NCI-H2227 (cell line): ENCODE results near the gene STMN3.

Experiments
- DNase-seq: peaks from one replicate; lab custom pipeline; 2025; ENCODE audit not compliant: unreplicated experiment; lab: John Stamatoyannopoulos, UW

STMN3 gene

DNA sequence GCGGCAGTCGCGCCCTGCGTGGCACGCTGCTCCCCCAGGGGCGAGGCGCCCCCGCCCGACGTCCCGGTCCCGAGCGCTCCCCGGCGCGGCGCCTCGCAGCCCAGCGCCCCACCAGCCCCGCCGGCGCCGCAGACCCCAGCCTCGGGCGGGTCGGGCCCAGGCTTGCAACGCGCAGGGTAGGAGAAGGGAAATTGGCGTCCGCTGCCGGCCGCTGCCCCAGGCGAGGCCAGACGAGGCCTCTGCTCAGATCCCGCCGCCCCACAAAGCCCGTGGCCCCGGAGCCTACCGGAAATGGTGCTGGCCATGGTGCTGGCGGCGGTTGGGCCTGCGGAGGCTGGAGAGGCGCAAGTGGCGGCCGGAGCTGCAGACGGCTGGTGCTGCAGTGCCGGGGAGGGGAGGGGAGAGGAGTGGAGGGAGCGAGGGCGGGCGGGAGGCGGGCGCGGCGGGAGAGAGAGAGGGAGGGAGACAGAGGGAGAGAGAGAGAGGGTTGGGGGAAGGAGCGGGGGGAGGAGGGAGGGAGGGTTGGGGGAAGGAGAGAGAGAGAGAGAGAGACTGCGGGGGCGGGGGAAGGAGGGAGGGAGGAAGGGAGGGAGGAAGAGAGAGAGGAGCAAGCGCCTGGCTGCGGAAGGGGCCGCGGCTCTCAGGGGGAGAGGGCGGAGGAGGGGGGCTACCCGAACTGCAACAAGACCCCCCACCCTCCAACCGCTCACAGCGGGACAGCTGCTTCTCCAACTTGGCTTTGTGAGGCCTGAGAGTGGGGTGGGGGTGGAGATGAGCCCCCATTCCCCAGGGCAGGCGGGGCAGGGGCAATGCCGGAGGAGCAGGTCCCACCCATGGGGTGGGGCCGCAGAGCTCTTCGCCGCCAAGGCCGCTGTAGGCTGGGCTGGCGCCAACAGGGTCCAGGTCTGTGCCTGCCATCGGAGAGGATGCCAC lies at the start of gene STMN3:
Gene STMN3, minus strand, starts transcription at position 384 of the 933 bp plus-strand sequence. Its CDS starts 79 bp downstream, at position 305.
- peak; percentile 95 for DNase-seq

DNA sequence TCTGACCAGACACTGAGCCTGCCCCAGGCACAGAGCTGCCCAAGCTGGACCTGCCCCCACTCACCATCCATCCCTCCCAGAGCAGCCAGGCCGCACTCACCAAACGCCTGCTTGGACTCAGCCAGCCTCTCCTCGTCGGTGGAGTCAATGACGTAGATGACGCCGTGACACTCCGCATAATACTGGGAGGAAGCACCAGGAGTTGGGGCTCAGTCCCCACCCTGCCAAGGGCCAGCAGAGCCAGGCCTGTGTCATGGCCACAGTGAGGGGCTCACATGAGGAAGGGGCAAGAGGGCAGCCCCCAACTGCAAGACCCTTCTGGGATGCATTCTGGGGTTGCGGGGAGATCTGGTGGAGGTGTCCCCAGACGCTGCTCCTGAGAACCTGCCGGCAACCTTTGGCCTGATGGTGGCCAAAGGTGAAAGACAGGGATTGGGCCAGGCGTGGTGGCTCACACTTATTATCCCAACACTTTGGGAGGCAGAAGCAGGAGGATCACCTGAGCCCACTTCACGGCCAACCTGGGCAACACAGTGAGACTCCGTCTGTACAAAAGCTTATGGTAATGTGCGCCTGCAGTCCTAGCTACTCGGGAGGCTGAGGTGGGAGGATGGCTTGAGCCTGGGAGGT lies 48.9 kb upstream of the STMN3 start:
- DNase-seq = no peak

DNA sequence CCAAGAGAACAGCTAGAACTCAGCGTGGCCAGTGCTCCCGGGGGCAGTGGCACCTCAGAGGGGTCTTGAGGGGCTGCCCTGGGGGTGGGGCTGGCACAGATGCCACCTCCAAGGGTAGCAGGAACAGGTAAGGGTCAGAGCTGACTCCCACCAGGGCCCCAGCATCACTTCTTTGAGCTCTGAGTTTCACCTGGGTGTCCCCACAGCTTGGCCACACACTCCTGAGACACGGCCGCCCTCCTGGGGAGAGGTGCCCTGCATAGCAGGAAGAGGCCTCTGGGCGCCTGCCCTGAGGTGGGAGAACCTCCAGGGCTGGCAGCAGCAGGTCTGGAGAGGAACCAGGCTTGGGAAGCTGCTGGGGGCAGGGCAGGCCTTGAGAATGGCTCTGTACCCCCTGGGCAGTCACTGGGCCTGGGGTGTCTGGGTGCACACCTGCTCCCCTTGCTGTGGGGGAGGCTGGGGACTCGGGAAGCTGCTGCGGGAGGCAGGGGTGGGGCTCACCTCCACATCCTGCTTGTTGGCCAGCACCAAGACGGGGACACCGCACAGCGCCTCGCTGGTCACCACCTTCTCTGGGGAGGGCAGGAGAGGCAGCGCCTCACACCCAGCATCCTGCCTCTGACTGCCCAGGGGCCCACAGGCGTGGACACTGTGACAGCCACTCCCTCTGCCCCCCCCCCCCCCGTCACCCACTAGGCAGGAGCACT lies 48.3 kb upstream of the STMN3 start:
- no peak for DNase-seq

DNA sequence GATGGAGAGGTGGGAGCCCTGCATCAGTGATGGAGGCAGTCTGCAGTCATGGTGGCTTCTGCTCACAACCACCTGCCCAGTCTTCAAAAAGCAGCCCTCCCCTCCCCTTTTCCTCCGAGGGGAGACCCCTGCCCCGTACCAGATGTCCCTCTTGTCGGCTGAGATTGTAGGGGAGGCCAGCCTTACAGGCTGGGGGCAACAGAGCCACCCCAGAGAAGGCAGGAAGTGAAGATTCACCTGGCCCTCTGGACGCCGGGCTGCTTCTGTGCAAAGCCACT lies 47.8 kb upstream of the STMN3 start:
- DNase-seq = no peak

DNA sequence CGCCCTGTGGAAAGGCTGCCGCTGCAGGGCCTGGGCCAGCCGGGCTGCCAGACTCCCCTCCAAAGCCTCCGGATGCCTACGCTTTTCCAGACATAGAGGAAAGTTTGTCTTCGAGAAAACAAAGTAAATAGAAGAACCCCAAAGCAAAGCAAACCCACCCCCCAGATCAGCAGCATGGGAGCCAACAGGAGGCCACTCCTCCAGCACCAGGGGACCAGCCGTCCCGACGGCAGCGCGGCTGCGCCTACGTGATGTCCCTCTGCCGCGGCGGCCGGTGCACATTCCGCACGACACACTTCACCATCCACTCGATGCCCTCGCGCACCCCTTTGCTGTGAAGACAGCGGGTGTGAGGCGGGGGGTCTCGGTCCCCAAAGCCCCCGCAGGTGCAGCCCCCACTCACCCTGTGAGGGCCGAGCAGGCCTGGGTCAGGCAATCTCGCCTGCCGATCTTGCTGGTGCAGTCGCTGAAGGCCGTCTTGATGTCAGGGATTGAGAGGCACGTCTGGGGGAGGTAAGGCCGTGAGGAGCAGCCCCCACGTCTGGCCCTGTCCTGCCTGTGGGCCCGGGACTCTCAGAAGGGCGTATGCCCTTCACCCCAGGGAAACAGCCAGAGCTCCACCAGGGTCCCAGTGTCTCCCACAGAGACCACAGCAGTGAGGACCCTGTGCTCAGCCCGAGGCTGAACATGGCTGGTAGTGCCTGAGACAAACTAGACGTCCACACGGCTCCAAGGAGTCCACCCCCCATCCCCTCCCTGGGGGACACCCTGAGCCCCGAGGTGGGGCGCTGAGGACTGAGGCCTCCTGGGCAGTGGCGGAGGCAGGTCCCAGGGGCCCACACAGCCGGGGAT lies 47.2 kb upstream of the STMN3 start:
- no peak for DNase-seq

DNA sequence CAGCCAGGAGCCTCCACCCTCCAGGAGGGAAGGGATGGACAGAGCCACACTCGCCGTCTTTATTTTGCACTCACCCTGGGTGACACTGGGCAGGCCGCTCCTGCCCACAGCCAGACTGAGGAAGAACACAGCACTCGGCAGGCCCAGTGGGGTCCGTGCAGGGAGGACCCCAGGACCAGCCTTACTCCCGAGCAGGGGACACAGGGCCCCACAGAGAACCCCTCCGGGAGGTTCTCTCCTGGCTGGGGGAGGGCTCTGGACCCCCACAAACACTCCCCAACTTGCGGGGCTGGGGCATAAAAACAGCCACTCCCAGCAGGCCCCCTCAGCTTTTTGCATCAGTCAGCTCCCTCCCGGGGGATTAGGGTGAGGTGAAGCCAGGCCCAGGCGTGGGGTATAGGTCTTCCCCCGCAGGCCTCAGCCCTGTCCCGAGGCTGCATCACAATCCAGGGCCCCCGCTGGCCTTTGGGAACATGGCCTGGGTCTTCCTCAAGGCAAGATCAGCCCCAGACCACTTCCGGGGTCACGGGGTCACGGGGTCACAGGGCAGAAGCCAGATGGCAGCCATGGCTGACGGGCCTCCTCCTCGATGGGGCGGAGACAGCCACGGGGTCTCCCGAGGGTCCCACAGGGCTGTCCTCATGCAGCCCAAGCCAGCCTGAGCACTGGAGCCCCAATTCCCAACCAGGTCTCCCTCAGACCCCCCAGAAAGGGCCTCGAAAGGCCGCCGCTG lies 46.4 kb upstream of the STMN3 start:
- no peak for DNase-seq

DNA sequence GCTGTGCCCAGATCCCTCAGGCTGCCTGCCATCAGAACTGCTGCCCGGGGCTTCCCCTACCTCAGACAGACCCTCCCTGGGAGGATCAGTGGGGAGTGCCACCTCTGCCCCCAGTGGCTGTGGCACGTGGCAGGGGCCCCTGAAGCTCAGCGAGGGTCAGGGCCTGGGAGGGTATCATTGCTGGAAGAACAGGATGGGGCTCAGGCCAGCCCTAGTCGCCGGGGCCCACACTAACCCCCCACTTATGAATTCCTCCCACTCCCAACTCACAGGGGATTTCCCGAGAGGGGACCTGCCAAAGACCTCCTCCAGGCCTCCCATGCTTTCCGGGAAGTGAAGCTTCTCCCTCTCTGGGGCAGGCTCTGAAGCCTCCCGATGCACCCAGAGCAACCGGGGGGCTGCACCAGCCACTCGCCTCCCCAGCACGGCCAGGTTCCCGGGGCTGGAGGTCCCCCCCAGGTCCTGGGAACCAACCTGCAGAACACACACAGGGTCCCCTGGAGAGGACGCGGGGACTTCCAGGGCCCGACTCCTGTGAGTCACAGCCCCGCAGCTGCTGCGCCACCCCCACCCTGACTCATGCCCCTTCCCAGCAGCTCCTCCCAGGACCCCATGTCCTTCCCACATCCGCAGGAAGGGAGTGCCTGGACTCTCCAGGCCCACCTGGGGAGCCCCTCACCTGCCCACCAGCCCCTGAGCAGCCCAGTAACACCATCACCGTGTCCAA lies 45.7 kb upstream of the STMN3 start:
- no peak for DNase-seq

DNA sequence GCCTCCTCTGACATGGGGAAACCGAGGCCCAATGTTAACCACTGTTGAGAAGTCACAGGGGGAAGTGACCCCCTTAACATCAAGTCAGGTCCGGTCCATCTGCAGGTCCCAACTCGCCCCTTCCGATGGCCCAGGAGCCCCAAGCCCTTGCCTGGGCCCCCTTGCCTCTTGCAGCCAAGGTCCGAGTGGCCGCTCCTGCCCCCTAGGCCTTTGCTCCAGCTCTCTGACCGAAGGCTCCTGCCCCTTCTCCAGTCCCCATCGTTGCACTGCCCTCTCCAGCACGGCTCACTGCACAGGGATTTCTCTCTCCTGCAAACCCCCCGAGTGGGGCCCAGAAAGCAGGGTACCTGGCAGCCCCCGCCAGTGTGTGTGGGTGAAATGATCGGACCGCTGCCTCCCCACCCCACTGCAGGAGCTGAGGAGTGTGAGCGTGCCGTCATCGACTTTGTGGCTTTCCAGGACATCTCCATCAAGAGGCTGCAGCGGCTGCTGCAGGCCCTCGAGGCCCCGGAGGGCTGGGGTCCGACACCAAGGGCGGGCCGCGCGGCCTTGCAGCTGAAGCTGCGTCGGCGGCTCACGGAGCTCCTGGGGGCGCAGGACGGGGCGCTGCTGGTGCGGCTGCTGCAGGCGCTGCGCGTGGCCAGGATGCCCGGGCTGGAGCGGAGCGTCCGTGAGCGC lies 44.8 kb upstream of the STMN3 start:
- DNase-seq = no peak

DNA sequence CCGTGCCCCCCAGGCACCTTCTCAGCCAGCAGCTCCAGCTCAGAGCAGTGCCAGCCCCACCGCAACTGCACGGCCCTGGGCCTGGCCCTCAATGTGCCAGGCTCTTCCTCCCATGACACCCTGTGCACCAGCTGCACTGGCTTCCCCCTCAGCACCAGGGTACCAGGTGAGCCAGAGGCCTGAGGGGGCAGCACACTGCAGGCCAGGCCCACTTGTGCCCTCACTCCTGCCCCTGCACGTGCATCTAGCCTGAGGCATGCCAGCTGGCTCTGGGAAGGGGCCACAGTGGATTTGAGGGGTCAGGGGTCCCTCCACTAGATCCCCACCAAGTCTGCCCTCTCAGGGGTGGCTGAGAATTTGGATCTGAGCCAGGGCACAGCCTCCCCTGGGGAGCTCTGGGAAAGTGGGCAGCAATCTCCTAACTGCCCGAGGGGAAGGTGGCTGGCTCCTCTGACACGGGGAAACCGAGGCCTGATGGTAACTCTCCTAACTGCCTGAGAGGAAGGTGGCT lies 44.2 kb upstream of the STMN3 start:
- no peak for DNase-seq

DNA sequence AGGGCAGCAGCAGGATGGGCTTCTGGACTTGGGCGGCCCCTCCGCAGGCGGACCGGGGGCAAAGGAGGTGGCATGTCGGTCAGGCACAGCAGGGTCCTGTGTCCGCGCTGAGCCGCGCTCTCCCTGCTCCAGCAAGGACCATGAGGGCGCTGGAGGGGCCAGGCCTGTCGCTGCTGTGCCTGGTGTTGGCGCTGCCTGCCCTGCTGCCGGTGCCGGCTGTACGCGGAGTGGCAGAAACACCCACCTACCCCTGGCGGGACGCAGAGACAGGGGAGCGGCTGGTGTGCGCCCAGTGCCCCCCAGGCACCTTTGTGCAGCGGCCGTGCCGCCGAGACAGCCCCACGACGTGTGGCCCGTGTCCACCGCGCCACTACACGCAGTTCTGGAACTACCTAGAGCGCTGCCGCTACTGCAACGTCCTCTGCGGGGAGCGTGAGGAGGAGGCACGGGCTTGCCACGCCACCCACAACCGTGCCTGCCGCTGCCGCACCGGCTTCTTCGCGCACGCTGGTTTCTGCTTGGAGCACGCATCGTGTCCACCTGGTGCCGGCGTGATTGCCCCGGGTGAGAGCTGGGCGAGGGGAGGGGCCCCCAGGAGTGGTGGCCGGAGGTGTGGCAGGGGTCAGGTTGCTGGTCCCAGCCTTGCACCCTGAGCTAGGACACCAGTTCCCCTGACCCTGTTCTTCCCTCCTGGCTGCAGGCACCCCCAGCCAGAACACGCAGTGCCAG lies 43.6 kb upstream of the STMN3 start, which contains the start of gene TNFRSF6B:
Gene TNFRSF6B, plus strand, starts transcription at position 25 of the 729 bp plus-strand sequence. Its CDS starts 116 bp downstream, at position 141.
- DNase-seq = no peak

DNA sequence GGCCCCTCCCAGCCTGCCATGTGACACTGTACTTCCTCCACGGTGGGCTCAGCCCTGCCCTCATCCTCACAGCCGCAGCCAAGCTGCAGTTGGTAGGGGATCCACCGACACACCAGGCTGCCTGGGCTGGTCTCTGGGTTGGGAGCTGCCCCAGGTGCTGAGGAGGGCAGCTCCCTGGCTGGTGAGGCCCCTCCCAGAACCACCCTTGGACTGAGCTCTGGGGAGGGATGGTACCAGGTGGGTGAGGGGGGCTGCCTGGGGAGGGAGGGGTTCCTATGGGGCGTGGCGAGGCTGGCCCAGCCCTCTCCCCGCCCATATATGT lies 43.0 kb upstream of the STMN3 start:
- DNase-seq = no peak

DNA sequence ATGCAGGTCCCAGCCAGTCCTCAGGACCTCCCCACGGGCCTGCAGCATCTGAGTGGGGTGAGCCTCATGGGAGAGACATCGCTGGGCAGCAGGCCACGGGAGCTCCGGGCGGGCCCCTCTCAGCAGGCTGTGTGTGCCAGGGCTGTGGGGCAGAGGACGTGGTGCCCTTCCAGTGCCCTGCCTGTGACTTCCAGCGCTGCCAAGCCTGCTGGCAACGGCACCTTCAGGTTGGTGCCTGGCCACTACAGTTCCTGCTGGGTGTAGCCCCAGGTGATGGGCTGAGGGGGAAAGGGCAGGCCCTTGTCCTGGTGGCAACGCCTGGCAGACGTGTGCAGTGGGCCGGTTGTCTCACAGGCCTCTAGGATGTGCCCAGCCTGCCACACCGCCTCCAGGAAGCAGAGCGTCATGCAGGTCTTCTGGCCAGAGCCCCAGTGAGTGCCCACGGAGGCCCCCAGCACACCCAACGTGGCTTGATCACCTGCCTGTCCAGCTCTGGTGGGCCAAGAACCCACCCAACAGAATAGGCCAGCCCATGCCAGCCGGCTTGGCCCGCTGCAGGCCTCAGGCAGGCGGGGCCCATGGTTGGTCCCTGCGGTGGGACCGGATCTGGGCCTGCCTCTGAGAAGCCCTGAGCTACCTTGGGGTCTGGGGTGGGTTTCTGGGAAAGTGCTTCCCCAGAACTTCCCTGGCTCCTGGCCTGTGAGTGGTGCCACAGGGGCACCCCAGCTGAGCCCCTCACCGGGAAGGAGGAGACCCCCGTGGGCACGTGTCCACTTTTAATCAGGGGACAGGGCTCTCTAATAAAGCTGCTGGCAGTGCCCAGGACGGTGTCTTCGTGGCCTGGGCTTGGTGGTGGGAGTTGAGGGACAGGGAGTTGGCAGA lies 42.4 kb upstream of the STMN3 start:
- DNase-seq = no peak

DNA sequence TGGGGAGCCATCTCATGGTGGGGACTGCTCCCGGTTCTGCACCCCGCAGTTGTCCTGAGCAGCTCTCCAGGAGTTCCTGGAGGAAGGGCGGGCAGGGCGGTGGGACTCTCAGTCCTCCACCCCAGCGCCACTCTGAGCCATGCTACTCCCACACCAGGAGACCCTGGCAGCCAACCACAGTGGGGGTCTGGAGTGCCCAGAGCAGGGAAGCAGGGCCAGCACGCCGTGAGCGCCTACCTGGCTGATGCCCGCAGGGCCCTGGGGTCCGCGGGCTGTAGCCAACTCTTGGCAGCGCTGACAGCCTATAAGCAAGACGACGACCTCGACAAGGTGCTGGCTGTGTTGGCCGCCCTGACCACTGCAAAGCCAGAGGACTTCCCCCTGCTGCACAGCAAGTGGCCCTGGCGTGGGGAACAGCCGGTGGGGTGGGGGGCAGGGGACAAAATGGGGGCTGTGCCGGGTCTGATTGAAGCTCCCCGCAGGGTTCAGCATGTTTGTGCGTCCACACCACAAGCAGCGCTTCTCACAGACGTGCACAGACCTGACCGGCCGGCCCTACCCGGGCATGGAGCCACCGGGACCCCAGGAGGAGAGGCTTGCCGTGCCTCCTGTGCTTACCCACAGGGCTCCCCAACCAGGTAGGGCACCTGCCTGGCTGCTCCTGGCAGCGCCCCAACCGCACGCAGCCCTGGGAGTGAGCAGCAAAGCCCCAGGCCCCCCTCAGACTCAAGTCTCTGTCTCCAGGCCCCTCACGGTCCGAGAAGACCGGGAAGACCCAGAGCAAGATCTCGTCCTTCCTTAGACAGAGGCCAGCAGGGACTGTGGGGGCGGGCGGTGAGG lies 41.6 kb upstream of the STMN3 start:
- DNase-seq = no peak

DNA sequence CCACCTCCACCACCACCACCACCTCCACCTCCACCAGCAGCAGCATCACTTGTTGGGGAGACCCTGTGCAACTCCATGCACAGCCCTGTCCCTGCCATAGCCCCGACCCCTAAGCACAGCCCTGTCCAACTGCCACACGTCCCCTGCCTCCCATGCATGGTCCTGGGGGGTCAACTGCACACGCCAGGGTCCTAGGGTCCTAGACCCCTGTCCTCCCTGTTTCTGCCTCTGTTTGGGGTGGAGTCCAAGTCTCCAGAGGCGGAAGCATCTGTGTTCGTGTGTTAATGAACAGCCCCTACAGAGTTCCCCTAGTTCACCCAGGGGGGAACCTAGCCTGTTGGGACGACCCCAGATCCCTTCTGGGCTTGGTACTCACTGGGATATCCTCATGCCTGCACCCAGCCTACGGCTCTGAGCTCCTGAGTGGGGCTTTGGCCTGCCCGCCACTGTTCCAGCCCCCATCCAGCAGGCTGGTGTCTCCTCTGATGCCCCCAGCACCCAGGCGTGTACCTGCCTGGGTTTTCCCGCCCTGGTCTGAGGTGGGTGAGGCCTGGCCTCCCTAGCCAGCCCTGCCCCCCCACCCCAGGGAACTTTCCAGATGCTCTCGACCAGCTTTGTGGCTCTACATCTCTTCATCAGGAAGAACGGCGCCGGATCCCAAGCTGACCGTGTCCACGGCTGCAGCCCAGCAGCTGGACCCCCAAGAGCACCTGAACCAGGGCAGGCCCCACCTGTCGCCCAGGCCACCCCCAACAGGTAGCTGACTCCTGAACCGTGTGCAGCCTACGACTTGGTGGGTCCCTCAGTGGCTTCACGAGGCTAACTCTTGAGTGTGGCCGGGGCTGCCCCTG lies 40.7 kb upstream of the STMN3 start:
- DNase-seq = no peak

DNA sequence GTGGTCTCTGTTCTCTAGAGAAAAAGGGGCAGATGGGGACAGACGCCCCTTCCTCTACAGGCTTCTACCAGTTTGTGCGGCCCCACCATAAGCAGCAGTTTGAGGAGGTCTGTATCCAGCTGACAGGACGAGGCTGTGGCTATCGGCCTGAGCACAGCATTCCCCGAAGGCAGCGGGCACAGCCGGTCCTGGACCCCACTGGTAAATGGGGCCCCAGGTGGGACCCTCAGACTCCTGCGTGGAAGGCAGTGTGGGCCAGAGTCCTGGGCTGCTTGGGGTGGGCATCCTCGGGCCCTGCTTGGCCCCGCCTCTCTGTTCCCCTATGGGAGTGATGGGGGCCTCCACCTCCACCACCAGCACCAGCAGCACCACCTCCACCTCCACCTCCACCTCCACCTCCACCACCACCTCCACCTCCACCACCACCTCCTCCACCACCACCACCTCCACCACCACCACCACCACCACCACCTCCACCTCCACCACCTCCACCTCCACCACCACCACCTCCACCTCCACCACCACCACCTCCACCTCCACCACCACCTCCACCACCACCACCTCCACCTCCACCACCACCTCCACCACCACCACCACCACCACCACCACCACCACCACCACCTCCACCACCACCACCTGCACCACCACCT lies 40.0 kb upstream of the STMN3 start:
- DNase-seq = no peak
